OCI-LY1 (cell line): Measurements from ENCODE around the gene ASRGL1.
"Not testable (repeated sequence)": the region's sequence is repeated elsewhere in the genome, so short reads cannot be mapped to it uniquely, and the experiment has no call there.

Experiments
- H2AFZ ChIP-seq: fragments of 200-600 bp; sonication (generic), shearing (Covaris generic); 2 replicates; pipeline ENCODE4 v1.6.0; 2014; ENCODE audit warnings: antibody characterized with exemption, mild to moderate bottlenecking, low read length
- H3F3A ChIP-seq: fragments of 200-600 bp; sonication (generic), shearing (Covaris generic); 2 replicates; pipeline ENCODE4 v1.6.0; 2014; ENCODE audit warnings: mild to moderate bottlenecking, antibody characterized with exemption, low read length, moderate library complexity; ENCODE audit not compliant: insufficient read depth
- H3K27ac ChIP-seq: fragments of 200-600 bp; sonication (generic); 2 replicates; pipeline ENCODE4 v1.5.1; 2014; ENCODE audit warnings: low read length, mixed run types, mild to moderate bottlenecking, low read depth; ENCODE audit not compliant: poor library complexity, severe bottlenecking
- H3K27me3 ChIP-seq: fragments of 200-600 bp; sonication (generic); 2 replicates; pipeline ENCODE4 v1.6.0; 2014; ENCODE audit warnings: antibody characterized with exemption, mild to moderate bottlenecking, low read length, moderate library complexity; ENCODE audit not compliant: insufficient read depth
- H3K36me3 ChIP-seq: fragments of 200-600 bp; sonication (generic); 2 replicates; pipeline ENCODE4 v1.6.1; 2014; ENCODE audit warnings: mild to moderate bottlenecking, antibody characterized with exemption, low read length, moderate library complexity, mixed read lengths; ENCODE audit not compliant: insufficient read depth
- H3K4me1 ChIP-seq: fragments of 200-600 bp; sonication (generic); 2 replicates; pipeline ENCODE4 v1.5.1; 2014; ENCODE audit warnings: mild to moderate bottlenecking, low read length, moderate library complexity; ENCODE audit not compliant: insufficient read depth, severe bottlenecking
- H3K4me2 ChIP-seq: fragments of 200-600 bp; sonication (generic), shearing (Covaris generic); 2 replicates; pipeline ENCODE4 v1.6.1; 2014; ENCODE audit warnings: low read length
- H3K4me3 ChIP-seq: fragments of 200-600 bp; sonication (generic); 2 replicates; pipeline ENCODE4 v1.5.1; 2014; ENCODE audit warnings: low read length, low read depth, mild to moderate bottlenecking, mixed read lengths; ENCODE audit not compliant: poor library complexity, severe bottlenecking
- H3K79me2 ChIP-seq: fragments of 200-600 bp; shearing (Covaris generic); 2 replicates; pipeline ENCODE4 v1.6.1; 2016; ENCODE audit warnings: mixed run types, low read length, mixed read lengths; ENCODE audit not compliant: insufficient read depth
- H3K9ac ChIP-seq: fragments of 200-600 bp; sonication (generic), shearing (Covaris generic); 2 replicates; pipeline ENCODE4 v1.6.1; 2014; ENCODE audit warnings: mild to moderate bottlenecking, low read length, mixed read lengths
- H3K9me2 ChIP-seq: fragments of 200-600 bp; sonication (generic), shearing (Covaris generic); 2 replicates; pipeline ENCODE4 v1.6.1; 2014; ENCODE audit warnings: low read depth, mild to moderate bottlenecking, low read length, mixed read lengths
- H3K9me3 ChIP-seq: fragments of 200-600 bp; shearing (Covaris generic); 2 replicates; pipeline ENCODE4 v1.6.1; 2014; ENCODE audit warnings: low read length, mixed read lengths
- H4K20me1 ChIP-seq: fragments of 200-600 bp; sonication (generic), shearing (Covaris generic); 2 replicates; pipeline ENCODE4 v1.6.0; 2016; ENCODE audit warnings: mild to moderate bottlenecking, low read length; ENCODE audit not compliant: insufficient read depth
- CTCF ChIP-seq: fragments of 200-600 bp; sonication (generic), shearing (Covaris generic); IDR thresholded peaks from 2 replicates; pipeline ENCODE4 v1.5.1; 2017; ENCODE audit warnings: mild to moderate bottlenecking, antibody characterized with exemption, low read length, moderate library complexity, mixed read lengths
- EZH2 ChIP-seq: fragments of 200-600 bp; sonication (generic), shearing (Covaris generic); IDR thresholded peaks from 2 replicates; pipeline ENCODE4 v1.8.0; 2017; ENCODE audit warnings: borderline replicate concordance, mixed run types, mild to moderate bottlenecking, antibody characterized with exemption, low read length, moderate library complexity, mixed read lengths

Gene ASRGL1

GRCh38 chr11:62383822-62384221 is 46.6 kb downstream of the ASRGL1 start:
- Histone ChIP-seq H3F3A (no peaks in the 10 kb centered on the region), H4K20me1 (no peaks in the 10 kb centered on the region), H3K79me2 (no peaks in the 10 kb centered on the region), H3K36me3 (no peaks in the 10 kb centered on the region), H3K27ac (no peak overlapping the region), H3K4me2 (no peak overlapping the region), H3K9ac (no peak overlapping the region), H2AFZ (no peak overlapping the region), H3K4me3 (no peak overlapping the region), H3K4me1 (no peaks in the 10 kb centered on the region), H3K9me2 (no peaks in the 10 kb centered on the region), H3K9me3 (no peaks in the 10 kb centered on the region), H3K27me3 (no peaks in the 10 kb centered on the region)
- TF ChIP-seq CTCF (no peak), EZH2 (no peak)

GRCh38 chr11:62386083-62386482 is 48.8 kb downstream of the ASRGL1 start:
- not testable (repeated sequence) for H2AFZ ChIP-seq, H3K4me1 ChIP-seq, H4K20me1 ChIP-seq, H3K27ac ChIP-seq, H3K27me3 ChIP-seq, H3F3A ChIP-seq, H3K9me3 ChIP-seq, H3K9ac ChIP-seq, H3K36me3 ChIP-seq, H3K4me3 ChIP-seq, H3K4me2 ChIP-seq, H3K9me2 ChIP-seq, H3K79me2 ChIP-seq

GRCh38 chr11:62387381-62387780 is 50.1 kb downstream of the ASRGL1 start:
- Histone ChIP-seq H3K4me3 (no peak overlapping the region), H3K9me2 (no peaks in the 10 kb centered on the region), H3F3A (no peaks in the 10 kb centered on the region), H3K27me3 (peaks cover 6% of the 10 kb centered on the region; the same call in 1 of the 2 replicates), H3K4me1 (no peaks in the 10 kb centered on the region), H3K9ac (no peak overlapping the region), H3K79me2 (no peaks in the 10 kb centered on the region), H2AFZ (no peak overlapping the region), H3K9me3 (no peaks in the 10 kb centered on the region), H4K20me1 (no peaks in the 10 kb centered on the region), H3K27ac (no peak overlapping the region), H3K36me3 (no peaks in the 10 kb centered on the region), H3K4me2 (no peak overlapping the region)
- TF ChIP-seq CTCF: no peak
- no peak for TF ChIP-seq EZH2

- no peaks in the 10 kb centered on the region for H3F3A ChIP-seq
- H3K36me3 ChIP-seq: no peaks in the 10 kb centered on the region
- no peaks in the 10 kb centered on the region for H3K79me2 ChIP-seq
- H3K4me3 ChIP-seq: no peak overlapping the region
- H2AFZ ChIP-seq: no peak overlapping the region
- H3K4me2 ChIP-seq: no peak overlapping the region
- no peak overlapping the region for H3K27ac ChIP-seq
- no peaks in the 10 kb centered on the region for H3K9me2 ChIP-seq
- no peaks in the 10 kb centered on the region for H3K9me3 ChIP-seq
- no peaks in the 10 kb centered on the region for H3K4me1 ChIP-seq
- TF ChIP-seq EZH2 (no peak), CTCF (no peak)
- H3K9ac ChIP-seq: no peak overlapping the region
- H4K20me1 ChIP-seq: no peaks in the 10 kb centered on the region
- H3K27me3 ChIP-seq: peaks cover 6% of the 10 kb centered on the region; the same call in 1 of the 2 replicates
Measured at GRCh38 chr11:62388999-62389398, 51.8 kb downstream of the ASRGL1 start.
